PC-3 (cell line): ENCODE results near the gene ELOVL5. TPM values are rescaled to one million over a fixed set of nuclear protein-coding genes. Genes with fewer than 3 reads are reported as not detected.

Experiments
- ATAC-seq: fragments of 200-7000 bp; cut with Tn5 transposase; 2 replicates; pipeline ENCODE4 v1.9.1; 2020; ENCODE audit warnings: mild to moderate bottlenecking, moderate library complexity
- BruUV-seq: library from RNA; stranded (reverse); fragments of 400-500 nt; replicated peaks from 2 replicates; lab custom pipeline; 2021; lab: Mats Ljungman, UMichigan
- CTCF ChIA-PET: fragments of 300-600 bp; sonication (Branson Sonifier 250); formaldehyde crosslinking; loops from one replicate; lab custom pipeline; 2022; ENCODE audit warnings: antibody characterized with exemption; lab: Charles Lee
- POLR2A ChIA-PET: fragments of 300-600 bp; sonication (Branson Sonifier 250); formaldehyde crosslinking; loops from one replicate; lab custom pipeline; 2022; ENCODE audit warnings: antibody characterized with exemption; ENCODE audit not compliant: unreplicated experiment; lab: Charles Lee
- DNase-seq: peaks from one replicate; pipeline ENCODE4 v3.0.0-alpha.2; 2015
- H2AFZ ChIP-seq: fragments of 300-600 bp; sonication (generic); 2 replicates; pipeline ENCODE4 v1.6.0; 2016; ENCODE audit warnings: antibody characterized with exemption, low read length
- H3F3A ChIP-seq: fragments of 300-600 bp; sonication (generic); one replicate; pipeline ENCODE4 v1.6.0; 2017; ENCODE audit warnings: antibody characterized with exemption, low read length, control low read depth, mild to moderate bottlenecking; ENCODE audit not compliant: unreplicated experiment
- H3K27ac ChIP-seq: fragments of 300-600 bp; sonication (generic); 2 replicates; pipeline ENCODE4 v1.5.1; 2016; ENCODE audit warnings: mild to moderate bottlenecking, low read length
- H3K27me3 ChIP-seq: fragments of 300-600 bp; sonication (generic); 2 replicates; pipeline ENCODE4 v1.6.1; 2016; ENCODE audit warnings: low read length, mixed read lengths
- H3K36me3 ChIP-seq: fragments of 300-600 bp; sonication (generic); 2 replicates; pipeline ENCODE4 v1.6.1; 2016; ENCODE audit warnings: low read depth, mixed run types, low read length, mixed read lengths
- H3K4me1 ChIP-seq: fragments of 300-600 bp; sonication (generic); 2 replicates; pipeline ENCODE4 v1.5.1; 2016; ENCODE audit warnings: low read length; ENCODE audit not compliant: insufficient read depth
- H3K4me2 ChIP-seq: fragments of 300-600 bp; sonication (generic); 2 replicates; pipeline ENCODE4 v1.6.0; 2016; ENCODE audit warnings: low read length
- H3K4me3 ChIP-seq: fragments of 300-600 bp; sonication (generic); 2 replicates; pipeline ENCODE4 v1.5.1; 2016; ENCODE audit warnings: mild to moderate bottlenecking, low read length, mixed read lengths
- H3K79me2 ChIP-seq: fragments of 300-600 bp; sonication (generic); 2 replicates; pipeline ENCODE4 v1.6.1; 2017; ENCODE audit warnings: low read length, mixed read lengths
- H3K9ac ChIP-seq: fragments of 300-600 bp; sonication (generic); 2 replicates; pipeline ENCODE4 v1.6.0; 2016; ENCODE audit warnings: mild to moderate bottlenecking, low read length
- H3K9me2 ChIP-seq: fragments of 300-600 bp; sonication (generic); replicated peaks from 2 replicates; pipeline ENCODE4 v1.6.1; 2016; ENCODE audit warnings: mixed run types, low read length, mixed read lengths
- H3K9me3 ChIP-seq: fragments of 300-600 bp; sonication (generic); 2 replicates; pipeline ENCODE4 v1.6.1; 2016; ENCODE audit warnings: low read length, mixed read lengths
- H4K20me1 ChIP-seq: fragments of 300-600 bp; sonication (generic); 2 replicates; pipeline ENCODE4 v1.6.1; 2016; ENCODE audit warnings: low read length, mixed read lengths
- EZH2 ChIP-seq: fragments of 300-600 bp; sonication (generic); IDR thresholded peaks from one replicate; pipeline ENCODE4 v1.6.1; 2017; ENCODE audit warnings: antibody characterized with exemption, mild to moderate bottlenecking, low read length; ENCODE audit not compliant: unreplicated experiment
- EZH2phosphoT487 ChIP-seq: fragments of 300-600 bp; sonication (generic); IDR thresholded peaks from 2 replicates; pipeline ENCODE4 v1.6.1; 2018; ENCODE audit warnings: mild to moderate bottlenecking, antibody characterized with exemption, low read length, borderline replicate concordance
- intact Hi-C: fragments of 100-400 bp; cut with micrococcal nuclease; formaldehyde crosslinking; loops from 2 replicates; pipeline ENCODE4 v1.9.0; 2023
- total RNA-seq: library from RNA; depleted of rRNA; stranded (reverse); fragments of >200 nt; gene quantifications from 2 replicates; pipeline ENCODE4 v1.2.3, GENCODE V29; 2014
- TF ChIP-seq, protein P1 (sequence below): fragments of 300-600 bp; sonication (generic); conservative IDR thresholded peaks from 2 replicates; pipeline ENCODE4 v1.5.1; 2017; ENCODE audit warnings: antibody characterized with exemption, low read depth, mild to moderate bottlenecking, low read length

ELOVL5 gene
- total RNA-seq, 1 experiment from 2014 or later = 62.7 TPM

DNA sequence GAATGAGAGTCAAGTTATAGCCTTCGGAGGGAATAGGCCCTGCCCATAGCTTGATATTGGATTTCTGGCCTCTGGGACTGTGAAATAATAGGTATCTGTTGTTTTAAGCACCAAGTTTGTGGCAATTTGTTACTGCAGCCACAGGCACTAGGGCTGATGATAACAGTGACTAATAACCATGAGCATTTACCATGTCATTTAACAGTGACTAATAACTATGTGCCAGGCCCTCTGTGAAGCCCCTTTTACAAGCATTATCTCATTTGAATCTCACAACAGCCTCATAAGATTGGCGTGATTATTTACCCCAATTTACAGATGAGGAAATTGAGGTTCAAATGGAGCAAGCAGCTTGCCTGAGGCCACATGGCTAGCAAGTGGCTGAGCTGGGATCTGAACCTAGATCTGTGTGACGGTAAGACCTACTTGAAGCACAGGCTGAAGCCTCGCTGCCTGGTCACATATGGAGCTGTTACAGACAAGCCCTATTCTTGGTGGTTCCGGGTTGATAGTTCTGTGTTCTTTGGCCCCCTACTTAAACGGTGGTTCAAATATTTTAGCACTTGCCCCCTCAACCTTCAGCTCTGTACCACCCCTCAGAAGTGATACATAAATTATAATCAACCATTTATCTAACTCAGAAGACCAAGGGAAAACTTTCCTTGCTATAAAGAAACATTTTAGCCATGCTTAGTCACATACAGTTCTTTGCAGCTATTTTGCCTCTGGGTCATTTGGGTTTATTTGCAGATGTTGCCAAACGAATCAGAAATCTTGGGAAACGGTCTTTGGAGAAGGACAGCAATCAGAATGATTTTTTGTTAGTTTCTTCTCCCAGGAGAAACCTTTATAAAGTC lies 98.3 kb downstream of the ELOVL5 start:
- Histone ChIP-seq H3K27ac (peak overlapping the region; percentile 63), H3K9me3 (no peaks in the 10 kb centered on the region), H3K36me3 (no peaks in the 10 kb centered on the region), H3K9me2 (no peaks in the 10 kb centered on the region), H3K4me2 (peak overlapping the region; percentile 10; the same call in 1 of the 2 replicates), H3K79me2 (no peaks in the 10 kb centered on the region), H3F3A (no peaks in the 10 kb centered on the region), H3K9ac (no peak overlapping the region), H2AFZ (no peak overlapping the region), H4K20me1 (no peaks in the 10 kb centered on the region), H3K27me3 (no peaks in the 10 kb centered on the region), H3K4me1 (peaks cover 20% of the 10 kb centered on the region), H3K4me3 (no peak overlapping the region)
- DNase-seq (peak; percentile 81), ATAC-seq (peak; percentile 90)
- POLR2A ChIA-PET = no interaction called here
- TF ChIP-seq EZH2 = no peak
- TF ChIP-seq, protein P1, sequence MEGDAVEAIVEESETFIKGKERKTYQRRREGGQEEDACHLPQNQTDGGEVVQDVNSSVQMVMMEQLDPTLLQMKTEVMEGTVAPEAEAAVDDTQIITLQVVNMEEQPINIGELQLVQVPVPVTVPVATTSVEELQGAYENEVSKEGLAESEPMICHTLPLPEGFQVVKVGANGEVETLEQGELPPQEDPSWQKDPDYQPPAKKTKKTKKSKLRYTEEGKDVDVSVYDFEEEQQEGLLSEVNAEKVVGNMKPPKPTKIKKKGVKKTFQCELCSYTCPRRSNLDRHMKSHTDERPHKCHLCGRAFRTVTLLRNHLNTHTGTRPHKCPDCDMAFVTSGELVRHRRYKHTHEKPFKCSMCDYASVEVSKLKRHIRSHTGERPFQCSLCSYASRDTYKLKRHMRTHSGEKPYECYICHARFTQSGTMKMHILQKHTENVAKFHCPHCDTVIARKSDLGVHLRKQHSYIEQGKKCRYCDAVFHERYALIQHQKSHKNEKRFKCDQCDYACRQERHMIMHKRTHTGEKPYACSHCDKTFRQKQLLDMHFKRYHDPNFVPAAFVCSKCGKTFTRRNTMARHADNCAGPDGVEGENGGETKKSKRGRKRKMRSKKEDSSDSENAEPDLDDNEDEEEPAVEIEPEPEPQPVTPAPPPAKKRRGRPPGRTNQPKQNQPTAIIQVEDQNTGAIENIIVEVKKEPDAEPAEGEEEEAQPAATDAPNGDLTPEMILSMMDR = no peak
- TF ChIP-seq EZH2phosphoT487 = no peak
- CTCF ChIA-PET = no interaction called here
- intact Hi-C loops = loop anchor here (10.0 kb wide), 1 partner anchor 76 kb away; no protein-coding TSS in a partner anchor
- no TSS peak for BruUV-seq

DNA sequence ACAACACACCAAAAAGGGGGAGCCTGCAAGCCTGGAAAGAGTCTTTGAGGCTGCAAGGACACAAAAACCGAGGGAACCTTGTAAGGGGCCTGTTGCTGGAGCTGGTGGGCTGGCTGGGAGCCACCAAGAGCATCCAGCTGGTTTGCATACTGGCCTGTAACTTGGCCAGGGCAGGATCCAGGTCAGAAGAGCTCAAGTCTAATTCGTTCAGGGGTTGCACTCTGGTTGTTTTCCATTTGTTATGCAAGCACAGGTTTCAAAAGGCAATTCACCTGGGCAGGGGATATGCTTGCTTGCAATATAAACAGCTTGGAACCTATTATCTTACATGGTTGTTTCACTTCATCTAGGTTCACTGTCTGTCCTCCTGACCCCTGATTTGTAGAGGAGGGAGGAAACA lies 101.8 kb downstream of the ELOVL5 start:
- TF ChIP-seq, protein P1 = no peak
- TF ChIP-seq EZH2 (no peak), EZH2phosphoT487 (no peak)
- H3K27ac ChIP-seq = no peak overlapping the region
- H2AFZ ChIP-seq = no peak overlapping the region
- H4K20me1 ChIP-seq = no peaks in the 10 kb centered on the region
- intact Hi-C loops = no loop called here
- H3K4me1 ChIP-seq = peaks cover 20% of the 10 kb centered on the region
- DNase-seq = no peak
- no peaks in the 10 kb centered on the region for H3K9me2 ChIP-seq
- H3K27me3 ChIP-seq = no peaks in the 10 kb centered on the region
- H3F3A ChIP-seq = no peaks in the 10 kb centered on the region
- POLR2A ChIA-PET = no interaction called here
- H3K79me2 ChIP-seq = no peaks in the 10 kb centered on the region
- H3K36me3 ChIP-seq = no peaks in the 10 kb centered on the region
- H3K4me3 ChIP-seq = no peak overlapping the region
- ATAC-seq = no peak
- H3K9me3 ChIP-seq = no peaks in the 10 kb centered on the region
- no peak overlapping the region for H3K9ac ChIP-seq
- no peak overlapping the region for H3K4me2 ChIP-seq
- no TSS peak for BruUV-seq
- CTCF ChIA-PET = no interaction called here

GRCh38 chr6:53244958-53245357 lies 103.8 kb downstream of the ELOVL5 start:
- ChIA-PET CTCF (no interaction called here), POLR2A (no interaction called here)
- TF ChIP-seq EZH2 = no peak
- TF ChIP-seq, protein P1 = no peak
- TF ChIP-seq EZH2phosphoT487 = no peak
- DNase-seq = no peak
- no peaks in the 10 kb centered on the region for H3K27me3 ChIP-seq
- no TSS peak for BruUV-seq
- no peak overlapping the region for H3K4me2 ChIP-seq
- no peak overlapping the region for H2AFZ ChIP-seq
- no peaks in the 10 kb centered on the region for H3K79me2 ChIP-seq
- no peaks in the 10 kb centered on the region for H3K9me2 ChIP-seq
- no peaks in the 10 kb centered on the region for H4K20me1 ChIP-seq
- no peak overlapping the region for H3K27ac ChIP-seq
- H3K9ac ChIP-seq = no peak overlapping the region
- no peaks in the 10 kb centered on the region for H3K36me3 ChIP-seq
- intact Hi-C loops = no loop called here
- no peak overlapping the region for H3K4me3 ChIP-seq
- ATAC-seq = no peak
- peaks cover 7% of the 10 kb centered on the region for H3K4me1 ChIP-seq
- H3K9me3 ChIP-seq = no peaks in the 10 kb centered on the region
- H3F3A ChIP-seq = no peaks in the 10 kb centered on the region
